Esophagus squamous epithelium (tissue), 5 donors: Measurements from ENCODE around the gene ERI2. TPM values are rescaled to one million over a fixed set of nuclear protein-coding genes. Genes with fewer than 3 reads are reported as not detected.

Source experiments
- DNase-seq: peaks from one replicate; lab custom pipeline; 2025; lab: John Stamatoyannopoulos, UW
- H3K27ac ChIP-seq, 4 donors: fragments of 200-600 bp; sonication (generic); one replicate each; pipeline ENCODE4 v1.5.1; 2016 to 2019; ENCODE audit warnings: mild to moderate bottlenecking in 1 of 4
- H3K27me3 ChIP-seq, 4 donors: fragments of 200-600 bp; sonication (generic); 1 replicate in 3 of 4; 2 replicates in 1 of 4; pipeline versions ENCODE4 v1.5.1 to v1.6.0; 2017 to 2021; ENCODE audit warnings: antibody characterized with exemption in 1 of 4
- H3K36me3 ChIP-seq, 3 donors: fragments of 200-600 bp; sonication (generic); one replicate each; pipeline ENCODE4 v1.5.1; 2016 to 2019
- H3K4me1 ChIP-seq, 3 donors: fragments of 200-600 bp; sonication (generic); one replicate each; pipeline ENCODE4 v1.5.1; 2017 to 2019
- H3K4me3 ChIP-seq, 4 donors: fragments of 200-600 bp; sonication (generic); 1 replicate in 3 of 4; 2 replicates in 1 of 4; pipeline ENCODE4 v1.5.1; 2016 to 2019; ENCODE audit warnings: mild to moderate bottlenecking in 2 of 4, moderate library complexity in 1 of 4
- H3K9me3 ChIP-seq, 3 donors: fragments of 200-600 bp; sonication (generic); one replicate each; pipeline ENCODE4 v1.5.1; 2016 to 2019
- POLR2A ChIP-seq, 4 donors: fragments of 450-650 bp; IDR thresholded peaks; one replicate each; pipeline ENCODE4 v1.6.1; 2017; ENCODE audit warnings: antibody characterized with exemption in 4 of 4, mild to moderate bottlenecking in 4 of 4, moderate library complexity in 3 of 4
- WGBS, 2 donors: methylation state at CpG; one replicate each; pipeline ENCODE4 v1.1.5; 2018; 5-methylcytosine and 5-hydroxymethylcytosine counted together
- intact Hi-C: fragments of 100-400 bp; cut with DNase I; formaldehyde crosslinking; loops from one replicate; pipeline ENCODE4 v1.15.0; 2022
- total RNA-seq, 4 donors: library from RNA; depleted of rRNA; stranded (reverse); fragments of >200 nt; gene quantifications; one replicate each; pipeline ENCODE4 v1.1.0, GENCODE V29; 2016
- TF ChIP-seq, protein P1 (sequence below), 6 experiments: fragments of 450-650 bp in 4 of 6; fragments of 200-600 bp in 2 of 6; sonication (generic) in 2 of 6; IDR thresholded peaks; one replicate each; pipeline ENCODE4 v1.5.1; 2016 to 2019; ENCODE audit warnings: antibody characterized with exemption in 6 of 6, mild to moderate bottlenecking in 4 of 6, moderate library complexity in 4 of 6
- donor health status: DM: yes; HTN: yes; CAD: no.

ERI2 gene
- total RNA-seq, 4 donors from 2014 or later = 12.5 to 20.0 (median 19.0) TPM

- no peaks in the 10 kb centered on the region for H3K9me3 ChIP-seq
- TF ChIP-seq, protein P1, sequence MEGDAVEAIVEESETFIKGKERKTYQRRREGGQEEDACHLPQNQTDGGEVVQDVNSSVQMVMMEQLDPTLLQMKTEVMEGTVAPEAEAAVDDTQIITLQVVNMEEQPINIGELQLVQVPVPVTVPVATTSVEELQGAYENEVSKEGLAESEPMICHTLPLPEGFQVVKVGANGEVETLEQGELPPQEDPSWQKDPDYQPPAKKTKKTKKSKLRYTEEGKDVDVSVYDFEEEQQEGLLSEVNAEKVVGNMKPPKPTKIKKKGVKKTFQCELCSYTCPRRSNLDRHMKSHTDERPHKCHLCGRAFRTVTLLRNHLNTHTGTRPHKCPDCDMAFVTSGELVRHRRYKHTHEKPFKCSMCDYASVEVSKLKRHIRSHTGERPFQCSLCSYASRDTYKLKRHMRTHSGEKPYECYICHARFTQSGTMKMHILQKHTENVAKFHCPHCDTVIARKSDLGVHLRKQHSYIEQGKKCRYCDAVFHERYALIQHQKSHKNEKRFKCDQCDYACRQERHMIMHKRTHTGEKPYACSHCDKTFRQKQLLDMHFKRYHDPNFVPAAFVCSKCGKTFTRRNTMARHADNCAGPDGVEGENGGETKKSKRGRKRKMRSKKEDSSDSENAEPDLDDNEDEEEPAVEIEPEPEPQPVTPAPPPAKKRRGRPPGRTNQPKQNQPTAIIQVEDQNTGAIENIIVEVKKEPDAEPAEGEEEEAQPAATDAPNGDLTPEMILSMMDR (IDR thresholded peaks at IDR 0.05) = no peak
- TF ChIP-seq POLR2A (IDR thresholded peaks at IDR 0.05) = no peak
- H3K36me3 ChIP-seq = peaks cover 0 to 60% (median 0%) of the 10 kb centered on the region in 3 donors
- H3K27ac ChIP-seq = no peak overlapping the region
- intact Hi-C loops = no loop called here
- no peaks in the 10 kb centered on the region for H3K27me3 ChIP-seq
- WGBS, 2 donors = 71 to 72% methylated on average over 2 of the region's 2 CpGs
- no peak for DNase-seq
- H3K4me3 ChIP-seq = no peak overlapping the region
- H3K4me1 ChIP-seq = no peaks in the 10 kb centered on the region
Measured at GRCh38 chr16:20833086-20833485, 26.8 kb upstream of the ERI2 start.

GRCh38 chr16:20830372-20830771, 24.1 kb upstream of the ERI2 start:
- DNase-seq = no peak
- Histone ChIP-seq H3K27ac (no peak overlapping the region), H3K27me3 (no peaks in the 10 kb centered on the region), H3K9me3 (no peaks in the 10 kb centered on the region), H3K36me3 (peaks cover 0 to 54% (median 0%) of the 10 kb centered on the region in 3 donors), H3K4me3 (no peak overlapping the region), H3K4me1 (no peaks in the 10 kb centered on the region)
- TF ChIP-seq, protein P1 (IDR thresholded peaks at IDR 0.05) = no peak
- TF ChIP-seq POLR2A (IDR thresholded peaks at IDR 0.05) = no peak
- intact Hi-C loops = no loop called here
- WGBS, 2 donors = 50 to 73% methylated on average over 1 of the region's 1 CpG

DNA sequence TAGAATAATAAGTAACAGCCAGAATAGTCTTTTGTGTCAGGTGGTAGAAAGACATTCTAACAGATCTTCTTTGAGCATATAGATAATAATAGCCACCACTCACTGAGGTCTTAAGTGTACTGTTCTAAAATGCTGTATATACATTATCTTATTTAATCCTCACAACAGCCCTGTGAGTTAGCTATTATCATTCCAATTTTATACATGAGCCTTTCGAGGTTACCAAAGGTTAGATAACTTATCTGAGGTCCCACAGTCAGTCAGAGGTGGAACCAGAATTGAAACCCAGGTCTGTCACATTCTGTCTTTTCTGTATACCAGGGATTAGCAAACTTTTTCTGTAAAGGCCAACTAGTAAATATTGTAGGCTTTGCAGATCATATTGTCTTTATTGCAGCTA, 23.3 kb upstream of the ERI2 start:
- Histone ChIP-seq H3K36me3 (peaks cover 0 to 51% (median 0%) of the 10 kb centered on the region in 3 donors), H3K9me3 (no peaks in the 10 kb centered on the region), H3K27me3 (no peaks in the 10 kb centered on the region), H3K4me3 (no peak overlapping the region), H3K4me1 (no peaks in the 10 kb centered on the region), H3K27ac (no peak overlapping the region)
- TF ChIP-seq, protein P1 (IDR thresholded peaks at IDR 0.05) = no peak
- no peak for TF ChIP-seq POLR2A (IDR thresholded peaks at IDR 0.05)
- intact Hi-C loops = no loop called here
- no peak for DNase-seq
- 93 to 94% methylated on average over 1 of the region's 1 CpG for WGBS, 2 donors

DNA sequence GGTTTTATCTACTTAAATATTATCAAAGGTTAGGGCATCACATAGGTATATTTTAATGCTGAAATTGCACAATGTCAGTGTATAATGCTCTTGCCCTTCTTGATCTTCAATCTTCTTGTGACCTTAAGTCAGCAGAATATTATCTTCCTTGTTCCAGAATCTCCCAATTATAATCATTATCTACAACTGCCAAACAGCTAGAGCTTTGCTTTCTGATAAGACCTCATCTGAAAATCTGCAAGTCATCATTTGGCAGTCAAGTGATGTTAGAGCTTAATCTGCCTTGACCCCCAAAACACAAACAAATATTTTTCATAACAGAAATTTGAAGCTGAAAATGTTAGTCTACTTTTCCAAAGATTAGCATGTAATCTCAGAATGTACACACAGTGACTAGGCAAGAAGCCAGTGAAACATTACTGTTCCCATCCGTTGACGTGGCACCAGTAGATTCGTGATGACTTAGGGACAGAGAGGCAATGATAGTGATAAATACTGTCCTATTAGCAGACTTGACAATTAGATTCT, 19.8 kb upstream of the ERI2 start:
- Histone ChIP-seq H3K36me3 (peaks cover 0 to 51% (median 0%) of the 10 kb centered on the region in 3 donors), H3K9me3 (no peaks in the 10 kb centered on the region)
- WGBS, 2 donors = 74 to 75% methylated on average over 3 of the region's 3 CpGs

More for the DNA sequence above, 19.8 kb upstream of the ERI2 start:
- Histone ChIP-seq H3K27ac (no peak overlapping the region), H3K27me3 (no peaks in the 10 kb centered on the region), H3K4me1 (no peaks in the 10 kb centered on the region), H3K4me3 (no peak overlapping the region)
- intact Hi-C loops = no loop called here
- no peak for DNase-seq
- no peak for TF ChIP-seq POLR2A (IDR thresholded peaks at IDR 0.05)
- TF ChIP-seq, protein P1 (IDR thresholded peaks at IDR 0.05) = no peak
